ENCODE results near the gene SOX5.

DNA sequence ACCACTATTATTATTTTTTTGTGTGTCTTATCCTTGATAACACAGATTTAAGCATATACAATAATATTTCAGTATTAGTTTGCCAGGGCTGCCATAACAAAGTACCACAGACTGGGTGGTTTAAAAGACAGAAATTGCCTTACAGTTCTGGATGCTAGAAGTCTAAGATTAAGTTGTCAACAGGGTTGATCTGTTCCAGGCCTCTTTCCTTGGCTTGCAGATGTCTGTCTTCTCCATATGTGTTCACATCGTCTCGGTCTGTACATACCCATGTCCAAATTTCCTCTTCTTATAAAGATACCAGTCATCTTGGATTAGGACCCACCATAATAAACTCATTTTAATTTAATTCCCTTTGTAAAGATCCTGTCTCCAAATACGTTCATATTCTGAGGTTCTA, 204.8 kb downstream of the SOX5 start:
- TF ChIP-seq CTCF (IDR thresholded peaks at IDR 0.05) (no peak), POLR2A (IDR thresholded peaks at IDR 0.05) (no peak)

All from esophagus squamous epithelium (tissue), 4 donors.